Measurements from ENCODE around the gene CNTN4.

CNTN4 gene

DNA sequence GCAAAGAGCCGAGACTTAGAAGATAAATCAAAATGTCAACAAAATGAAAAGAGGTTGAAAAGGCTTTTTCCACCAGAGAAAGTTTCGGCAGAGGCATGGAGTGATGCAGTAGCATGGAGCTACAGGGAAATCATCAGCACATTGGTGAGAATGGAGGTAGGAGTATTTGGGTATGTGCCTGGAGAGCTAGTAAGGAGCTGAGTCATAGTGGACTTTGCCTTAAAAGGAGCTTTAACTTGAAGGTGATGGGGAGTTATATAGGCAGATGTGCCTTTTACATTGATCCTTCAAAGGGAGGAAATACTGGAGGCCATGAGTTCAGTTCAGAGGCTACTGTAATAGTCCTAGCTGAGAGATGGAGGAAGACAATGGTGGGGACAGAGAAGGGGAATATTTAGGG, 967.2 kb downstream of the CNTN4 start:
- no peak for DNase-seq (ENCODE audit: low read depth)

DNA sequence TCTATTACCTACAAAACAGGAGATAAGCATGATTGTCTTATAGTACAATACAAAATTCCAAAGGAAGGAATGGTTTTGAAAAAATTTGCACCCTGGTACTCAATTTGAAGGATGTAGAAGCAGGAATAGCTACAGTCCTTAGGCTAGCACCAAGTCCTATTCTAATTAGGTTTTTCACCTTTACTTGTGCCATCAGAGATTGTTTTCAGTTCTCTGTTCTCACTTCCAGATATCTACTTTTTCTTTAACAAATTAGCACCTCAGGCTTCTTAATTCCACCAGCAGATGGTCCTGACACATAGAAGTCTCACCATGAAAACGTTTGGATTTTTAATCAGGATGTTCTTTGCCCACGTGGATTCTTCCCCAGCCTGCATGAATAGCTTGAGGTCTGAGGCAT, 967.7 kb downstream of the CNTN4 start:
- DNase-seq (ENCODE audit: low read depth) = no peak

DNA sequence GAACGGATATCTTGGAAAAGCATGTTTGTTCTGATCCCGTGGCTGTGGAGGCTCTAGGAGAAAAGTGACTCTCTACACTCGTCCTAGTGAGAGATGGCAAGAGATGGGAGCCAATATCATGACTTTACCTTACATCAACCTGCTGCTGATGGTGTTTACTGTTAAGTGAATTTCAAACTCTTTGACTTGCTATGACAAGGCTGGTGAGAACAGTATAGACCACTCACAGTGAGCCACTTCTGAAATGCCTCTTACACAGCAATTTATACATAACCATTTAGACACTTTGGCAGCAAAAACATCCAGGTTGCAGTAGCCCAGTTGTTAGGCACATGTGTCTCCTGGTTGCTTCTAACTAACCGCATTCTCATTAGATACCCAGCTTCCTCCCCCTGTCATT, 968.2 kb downstream of the CNTN4 start:
- no peak for DNase-seq (ENCODE audit: low read depth)

DNA sequence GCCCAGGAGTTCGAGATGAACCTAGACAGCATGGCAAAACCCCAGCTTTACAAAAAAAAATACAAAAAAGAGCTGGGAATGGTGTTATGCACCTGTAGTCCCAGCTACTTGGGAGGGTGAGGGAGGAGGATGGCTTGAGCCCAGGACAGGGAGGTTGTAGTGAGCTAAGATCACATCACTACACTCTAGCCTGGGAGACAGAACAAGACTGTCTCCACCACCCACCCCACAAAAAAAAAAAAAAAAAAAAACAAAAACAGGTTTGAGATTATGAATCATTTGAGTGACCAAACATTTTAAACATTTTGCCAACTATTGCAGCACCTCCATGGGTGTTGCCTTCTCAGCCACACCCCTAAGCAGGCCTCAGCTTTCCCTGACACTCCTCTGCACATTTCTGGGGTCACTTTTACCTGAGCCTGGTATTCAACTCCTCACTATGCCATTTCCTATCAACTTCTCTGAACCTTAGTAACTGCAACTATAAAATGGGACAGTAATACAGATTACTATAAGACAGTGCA, 969.8 kb downstream of the CNTN4 start:
- no peak for DNase-seq (ENCODE audit: low read depth)

DNA sequence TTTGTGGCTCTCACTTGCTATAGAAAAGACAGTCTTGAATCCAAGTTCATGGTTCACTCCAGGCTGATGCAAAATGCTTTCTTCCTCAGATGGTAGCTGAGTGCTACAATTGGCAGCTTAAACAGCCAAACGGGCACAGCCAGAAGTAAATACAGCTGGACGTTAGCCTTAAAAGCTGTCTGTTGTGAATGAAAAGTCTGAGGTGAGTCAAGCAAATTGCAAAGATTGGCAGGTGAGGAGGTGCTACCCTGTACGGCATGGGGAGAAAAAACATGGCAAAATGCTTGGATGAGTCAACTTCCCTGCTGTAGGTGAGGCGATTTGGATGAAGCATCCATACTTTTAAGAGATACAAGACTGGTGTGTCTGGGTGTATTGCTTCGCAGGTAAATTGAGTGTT, 971.1 kb downstream of the CNTN4 start:
- DNase-seq (ENCODE audit: low read depth) = no peak

DNA sequence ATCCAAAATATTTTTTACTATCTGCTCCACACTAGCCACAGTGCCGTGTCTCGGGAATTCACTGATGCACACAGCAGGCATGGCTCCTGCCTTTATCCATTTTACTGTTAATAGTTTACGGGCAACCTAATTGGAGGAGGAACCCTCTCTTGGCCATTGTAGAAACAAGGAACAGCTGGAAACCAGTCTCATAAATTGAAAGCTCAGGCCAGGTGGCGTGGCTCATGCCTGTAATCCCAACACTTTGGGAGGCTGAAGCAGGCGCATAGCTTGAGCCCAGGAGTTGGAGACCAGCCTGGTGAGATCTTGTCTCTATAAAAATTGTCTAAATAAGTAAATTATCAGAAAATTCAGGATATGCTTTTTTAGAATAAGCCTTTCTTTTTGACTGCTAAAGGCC, 972.5 kb downstream of the CNTN4 start:
- no peak for DNase-seq (ENCODE audit: low read depth)

DNA sequence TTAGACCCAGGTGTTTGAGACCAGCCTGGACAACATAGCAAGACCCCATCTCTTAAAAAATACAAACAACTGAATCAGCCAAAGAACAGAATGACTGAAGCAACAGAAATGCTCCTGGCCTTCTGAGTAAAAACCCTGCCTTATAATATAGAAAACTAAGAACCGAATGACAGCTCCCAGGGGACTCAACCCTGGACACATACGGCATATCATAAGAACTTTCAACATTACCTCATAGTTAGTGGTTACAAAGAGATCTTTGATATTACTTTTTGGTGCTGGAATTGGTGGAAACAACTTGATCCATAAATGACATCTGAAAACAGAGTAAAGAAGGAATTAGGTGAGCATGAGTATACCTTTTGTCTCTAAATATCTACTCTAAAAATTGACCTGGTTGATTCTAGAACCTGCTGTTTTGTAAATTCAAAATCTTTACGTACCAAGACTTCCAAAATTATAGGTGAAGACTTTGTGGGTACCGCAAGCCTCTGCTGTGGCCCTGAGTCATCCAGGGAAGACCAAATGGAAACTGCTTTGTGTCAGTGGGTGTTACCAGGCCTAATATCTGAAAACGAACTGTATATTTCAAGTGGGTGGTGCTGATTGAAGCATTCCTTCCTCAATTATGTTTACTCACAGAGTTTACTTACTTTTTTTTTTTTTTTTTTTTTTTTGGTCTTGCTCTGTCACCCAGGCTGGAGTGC, 976.0 kb downstream of the CNTN4 start:
- DNase-seq (ENCODE audit: low read depth) = no peak

DNA sequence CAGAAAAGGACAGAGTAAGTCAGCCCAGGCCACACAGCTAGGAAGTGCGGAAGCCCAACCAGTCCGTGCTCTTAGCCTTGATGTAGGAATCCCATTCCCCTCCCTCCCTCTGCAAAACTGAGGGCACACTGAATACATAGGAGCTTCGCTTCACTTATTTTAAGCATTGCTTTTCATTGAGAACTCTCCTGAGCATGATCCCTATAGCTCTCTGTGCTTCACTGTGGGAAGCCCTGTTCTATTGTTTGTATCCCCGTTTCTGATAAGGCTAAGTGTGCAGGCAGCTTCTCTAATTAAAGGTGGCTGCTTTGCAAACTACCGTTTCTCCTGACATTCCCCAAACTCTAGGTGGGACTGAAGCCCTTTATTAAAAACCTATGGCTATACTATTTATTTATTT, 981.6 kb downstream of the CNTN4 start:
- DNase-seq (ENCODE audit: low read depth) = no peak

DNA sequence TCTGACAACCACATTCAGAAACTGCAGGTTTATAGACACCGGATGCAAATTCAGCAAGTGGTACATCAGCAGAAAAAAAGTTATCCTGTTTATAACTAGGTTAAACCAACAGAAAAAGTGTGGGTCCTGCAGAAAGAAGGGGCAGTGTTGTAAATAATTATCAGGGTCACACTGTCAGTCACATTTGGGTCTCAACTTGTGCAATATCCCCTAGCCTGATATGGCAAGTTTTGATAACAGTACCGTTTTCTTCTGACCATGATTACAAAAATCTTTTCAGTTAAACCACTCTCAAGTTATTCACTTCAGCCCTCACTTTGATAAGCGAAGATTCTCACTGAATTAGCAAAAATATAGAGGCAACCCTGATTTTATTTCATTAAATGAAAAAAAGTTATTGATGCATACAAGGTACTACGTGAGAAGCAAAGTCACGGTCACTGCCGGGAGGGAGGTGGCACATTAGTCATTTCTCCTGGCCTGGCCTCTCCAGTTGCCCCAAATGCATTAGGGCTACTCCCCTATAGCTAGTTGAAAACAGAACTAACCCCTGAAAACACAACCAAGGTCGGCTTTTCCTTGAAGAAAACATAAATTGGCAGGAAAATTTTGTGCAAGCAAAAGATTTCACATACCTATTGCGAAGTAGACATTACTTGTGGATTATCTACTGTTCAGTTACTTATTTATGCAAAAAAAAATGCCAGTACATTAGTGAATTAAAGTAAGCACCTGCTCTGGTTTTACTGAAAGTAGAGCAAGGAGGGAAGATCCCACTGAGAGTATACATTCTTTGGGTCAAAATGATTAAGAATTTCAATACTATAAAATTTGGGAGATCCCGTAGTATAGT, 982.9 kb downstream of the CNTN4 start:
- DNase-seq (ENCODE audit: low read depth) = no peak

DNA sequence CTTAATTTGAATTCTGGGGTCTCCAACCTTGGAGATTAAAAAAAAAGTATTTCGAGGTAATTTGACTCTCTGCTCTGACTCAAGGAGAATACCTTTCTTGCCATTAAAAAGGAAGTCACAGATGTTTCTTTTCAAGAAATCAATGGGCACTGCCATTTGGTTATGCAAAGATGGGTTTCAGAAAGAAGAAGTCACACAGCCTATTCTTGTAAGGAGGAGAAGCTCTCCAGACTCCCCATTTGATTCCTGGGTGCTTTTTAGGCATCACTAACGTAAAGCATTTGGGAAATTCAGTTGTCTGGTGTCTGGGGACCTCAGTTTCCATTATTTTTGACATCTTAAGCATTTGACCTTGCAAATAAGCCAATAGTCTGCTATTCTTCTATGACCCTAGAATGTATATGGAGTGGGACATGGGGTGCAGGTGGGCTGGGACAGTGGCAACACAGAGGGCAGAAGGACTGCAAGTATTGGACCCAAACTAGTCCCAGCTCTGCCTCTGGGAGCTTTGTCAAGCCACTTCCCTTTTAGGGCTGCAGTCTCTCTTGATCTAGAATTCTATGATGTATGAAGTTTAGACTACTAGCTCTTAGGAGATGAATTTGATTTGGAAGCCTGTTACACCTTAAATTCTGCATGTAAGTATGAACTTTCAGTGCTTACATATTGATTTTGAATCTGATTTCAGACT, 983.7 kb downstream of the CNTN4 start:
- DNase-seq (ENCODE audit: low read depth) = no peak

DNA sequence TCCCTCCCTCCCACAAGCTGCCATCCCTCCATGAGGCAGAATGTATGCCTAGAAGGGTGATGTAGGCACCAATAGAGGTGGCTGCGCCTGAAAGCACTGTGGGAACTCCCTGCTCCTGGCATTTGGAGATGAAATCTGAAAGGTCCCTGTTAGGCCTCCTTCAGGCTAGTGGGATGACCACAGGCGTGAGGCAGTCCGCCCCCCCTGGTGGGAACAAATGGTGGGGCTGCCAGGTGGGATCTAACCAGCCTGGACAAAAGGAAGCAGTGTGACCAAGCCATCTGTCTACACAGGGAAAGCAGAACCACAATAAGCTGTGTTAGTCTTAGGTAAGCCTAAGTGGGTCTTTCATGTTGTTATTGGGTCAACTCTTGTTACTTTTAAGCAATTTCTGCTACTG, 986.2 kb downstream of the CNTN4 start:
- no peak for DNase-seq (ENCODE audit: low read depth)

DNA sequence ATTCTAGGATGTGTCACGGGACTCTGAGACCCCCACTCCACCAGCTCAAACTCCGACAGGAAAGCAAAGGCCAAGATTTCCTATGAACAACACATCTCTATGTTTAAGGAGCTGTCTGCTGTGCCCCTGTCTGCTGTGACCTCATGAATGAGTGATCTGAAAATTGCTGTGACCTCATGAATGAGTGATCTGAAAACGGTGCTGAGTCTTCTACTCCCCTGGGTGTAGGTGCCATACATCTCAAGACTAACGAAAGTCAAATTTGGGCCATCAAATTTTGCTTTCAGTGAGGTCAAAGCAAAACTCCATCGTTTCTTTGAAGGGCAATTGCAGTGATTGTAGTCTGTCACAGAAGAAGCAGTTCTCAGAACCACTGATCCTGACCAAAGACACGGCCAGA, 987.1 kb downstream of the CNTN4 start:
- DNase-seq (ENCODE audit: low read depth) = no peak

DNA sequence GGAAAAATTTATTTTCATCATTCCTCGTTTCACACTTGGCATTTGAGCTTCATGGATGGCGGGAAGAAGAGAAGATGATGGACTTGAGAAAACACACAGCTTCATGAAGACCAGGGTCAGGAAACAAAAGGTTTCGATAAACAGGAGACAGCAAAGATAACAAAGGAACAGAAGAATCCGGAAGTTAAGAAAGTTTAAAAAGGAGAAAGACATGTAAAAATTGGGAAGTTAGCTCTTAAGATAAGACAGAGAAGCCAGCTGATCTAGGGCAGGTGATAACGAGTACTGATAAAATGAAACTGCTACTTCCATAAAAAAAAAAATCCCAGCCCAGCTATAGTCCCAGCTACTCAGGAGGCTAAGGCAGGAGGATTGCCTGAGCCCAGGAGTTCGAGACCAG, 987.6 kb downstream of the CNTN4 start:
- DNase-seq (ENCODE audit: low read depth) = no peak

DNA sequence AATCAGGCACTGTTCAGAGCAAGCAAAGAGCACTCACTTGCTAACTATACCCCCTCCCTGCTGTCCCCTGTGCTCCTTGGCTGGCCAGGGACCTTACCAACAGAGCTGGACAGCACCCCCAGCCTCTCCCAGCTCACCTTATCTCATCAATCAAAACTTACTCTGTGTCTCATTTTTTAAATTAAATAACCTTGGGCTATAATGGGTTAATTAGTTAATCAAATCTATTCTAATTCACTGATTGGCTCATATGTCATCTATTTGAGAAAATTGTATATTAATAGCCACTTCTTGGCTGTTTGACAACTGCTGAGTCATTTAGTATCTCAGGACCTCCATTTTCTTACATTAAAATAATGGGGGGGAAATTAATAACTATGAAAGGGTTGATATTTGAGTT, 988.6 kb downstream of the CNTN4 start:
- DNase-seq (ENCODE audit: low read depth) = no peak

DNA sequence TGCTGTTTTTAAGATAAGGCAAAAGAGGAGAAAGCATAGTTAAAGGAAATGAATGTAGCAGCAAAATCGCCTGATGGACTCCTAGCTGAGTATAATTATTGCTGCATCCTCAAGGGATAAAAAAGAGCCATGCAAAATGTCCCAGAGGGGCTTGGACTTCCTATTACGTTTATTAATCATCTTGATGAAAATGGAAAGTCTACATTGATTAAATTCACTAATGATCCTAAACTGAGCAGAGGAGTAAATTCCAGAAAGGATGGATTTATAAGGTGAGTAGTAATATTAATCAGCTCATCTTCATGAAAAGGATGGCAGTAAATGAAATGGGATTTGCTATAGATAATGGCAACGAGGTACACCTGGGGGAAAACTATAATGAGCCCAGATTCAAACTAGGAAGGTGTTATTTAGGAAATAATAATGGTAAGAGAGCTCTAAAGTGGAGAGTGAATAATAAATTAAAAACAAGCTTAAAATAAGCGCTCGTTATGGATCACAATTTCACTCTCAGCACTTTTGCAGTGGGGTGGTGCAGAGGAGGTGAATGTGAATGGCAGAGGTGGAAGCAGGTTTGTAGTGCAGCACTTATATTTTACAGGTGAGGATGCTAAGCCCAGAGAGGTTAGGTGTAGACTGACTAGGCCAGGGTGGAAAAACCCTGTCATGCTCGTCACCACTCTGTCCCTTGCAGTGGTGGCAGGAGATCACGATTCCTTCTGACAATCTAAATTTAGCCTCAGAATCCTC, 989.2 kb downstream of the CNTN4 start:
- no peak for DNase-seq (ENCODE audit: low read depth)

DNA sequence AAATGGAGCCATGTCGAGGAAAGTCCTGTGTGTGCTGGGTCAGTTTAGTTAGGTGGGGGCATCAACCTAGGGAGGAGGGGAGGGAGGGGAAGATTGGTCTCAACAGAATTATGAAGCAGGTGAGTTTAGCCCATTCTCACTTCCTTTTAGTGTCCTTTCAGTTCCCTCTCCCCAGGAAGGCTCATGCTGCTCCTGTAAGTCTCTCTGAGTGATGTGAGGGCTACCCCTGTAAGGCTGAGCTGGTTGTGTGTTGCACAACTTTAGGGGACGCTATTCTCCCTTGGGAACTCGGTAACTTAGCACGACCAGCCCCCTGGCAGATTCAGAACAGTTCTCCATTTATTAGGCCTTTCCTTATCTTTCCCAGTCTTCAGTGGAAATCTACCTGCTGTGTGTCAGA, 990.4 kb downstream of the CNTN4 start:
- no peak for DNase-seq (ENCODE audit: low read depth)

DNA sequence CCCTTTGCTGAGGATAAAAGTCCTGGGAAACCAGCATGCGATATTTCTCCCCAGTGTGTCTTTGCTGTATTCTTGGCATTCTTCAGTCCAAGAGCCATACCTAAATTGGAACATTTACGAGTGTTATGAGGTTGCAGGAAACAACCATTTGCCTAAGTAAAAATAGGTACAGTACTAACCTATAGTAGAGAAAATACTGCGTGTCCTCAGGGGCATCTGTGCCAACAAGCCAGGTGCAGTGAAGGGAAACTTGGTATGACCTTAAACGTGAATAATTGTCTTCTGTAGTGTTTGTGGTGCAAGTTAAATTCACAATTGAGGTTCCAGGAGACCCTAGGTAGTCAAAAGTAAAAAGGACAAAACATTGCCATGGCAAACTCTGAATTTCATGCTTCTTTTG, 999.3 kb downstream of the CNTN4 start:
- DNase-seq (ENCODE audit: low read depth) = no peak

DNA sequence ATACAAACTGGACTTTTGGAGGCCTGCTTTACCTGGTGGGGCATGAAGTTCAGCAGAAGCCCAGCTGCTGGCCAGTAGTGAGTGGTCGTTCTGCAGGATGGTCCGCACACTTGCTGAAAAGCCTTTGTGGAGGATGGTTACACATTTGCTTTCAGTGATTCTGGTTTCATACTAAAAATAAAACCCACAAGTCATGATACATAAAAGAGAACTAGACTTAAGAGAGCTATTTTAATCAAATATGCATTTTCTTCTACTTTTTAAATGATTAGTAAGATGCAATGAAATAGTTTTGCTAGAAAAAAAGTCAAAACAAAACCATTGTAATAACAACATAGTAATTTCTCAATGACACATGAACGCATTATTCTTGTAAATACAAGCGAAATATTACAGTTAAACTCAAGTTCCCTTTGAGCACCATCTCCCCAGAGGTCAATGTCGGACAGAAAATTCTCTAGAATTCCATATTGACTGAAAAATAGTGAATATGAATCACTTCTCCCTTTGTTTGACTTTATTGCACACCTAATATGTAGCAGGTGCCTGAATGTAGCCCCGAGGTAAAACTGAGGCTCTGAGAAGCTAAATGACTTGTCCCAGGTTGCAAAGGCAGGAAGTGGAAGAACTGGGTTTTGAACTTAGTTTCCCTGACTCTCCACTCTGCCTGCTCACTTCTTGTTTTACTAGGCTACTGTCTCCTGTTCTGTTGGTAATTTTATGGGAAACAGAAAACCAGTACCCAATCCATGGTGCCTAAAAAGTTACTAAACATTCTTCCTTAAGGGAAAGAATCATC, 1003.2 kb downstream of the CNTN4 start:
- DNase-seq (ENCODE audit: low read depth) = no peak

DNA sequence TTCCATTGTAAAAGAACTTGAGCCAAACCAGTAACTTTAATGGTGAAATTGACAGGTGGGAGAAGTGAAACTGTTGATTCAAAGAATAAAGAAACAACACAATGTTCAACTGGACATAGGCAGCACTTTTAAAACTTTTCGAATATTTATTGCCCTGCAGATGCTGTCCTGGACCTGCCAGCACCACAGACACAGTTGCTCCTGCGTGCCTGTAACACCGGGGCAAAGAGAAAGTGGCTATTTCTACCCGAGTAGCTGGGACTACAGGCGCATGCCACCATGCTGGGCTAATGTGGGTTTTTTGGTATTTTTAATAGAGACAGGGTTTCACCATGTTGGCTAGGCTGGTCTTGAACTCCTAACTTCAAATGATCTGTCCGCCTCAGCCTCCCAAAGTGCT, 1004.1 kb downstream of the CNTN4 start:
- no peak for DNase-seq (ENCODE audit: low read depth)

DNA sequence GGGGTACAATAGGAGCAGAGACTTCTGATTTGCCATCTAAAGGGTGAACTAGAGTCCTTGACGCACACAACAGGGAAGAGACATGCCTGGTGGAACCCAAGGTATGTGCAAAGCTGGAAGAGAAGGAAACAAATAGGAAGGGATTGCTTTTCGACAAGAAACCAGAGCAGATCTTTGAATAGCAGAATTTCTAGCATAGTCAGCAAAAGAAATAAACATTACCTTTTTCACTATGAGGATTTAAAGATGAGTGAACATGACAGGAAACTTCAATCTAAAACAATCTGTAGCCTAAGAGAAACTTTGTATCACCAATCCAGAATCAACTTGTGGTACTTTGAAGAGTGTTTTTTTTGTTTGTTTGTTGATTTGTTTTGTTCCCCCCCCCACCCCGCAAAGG, 1006.6 kb downstream of the CNTN4 start:
- no peak for DNase-seq (ENCODE audit: low read depth)

DNA sequence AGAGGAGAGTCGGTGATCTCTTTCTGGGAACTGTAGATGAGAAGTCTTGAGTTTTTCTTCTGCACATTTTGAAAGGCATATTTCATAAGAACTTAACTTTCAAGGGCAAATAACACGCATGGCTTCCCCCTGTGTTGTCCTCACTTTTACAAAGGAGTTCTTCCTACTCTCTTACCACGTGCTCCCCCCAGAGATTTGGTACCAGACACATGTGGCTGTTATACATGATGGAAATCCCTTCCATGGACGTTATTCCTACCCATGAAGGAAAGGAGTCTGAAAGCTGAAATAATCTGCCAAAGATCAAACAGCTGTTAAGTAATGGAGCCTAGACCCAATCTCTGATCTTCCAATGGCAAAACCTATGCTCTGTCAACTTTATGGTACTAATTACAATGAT, 1007.1 kb downstream of the CNTN4 start:
- no peak for DNase-seq (ENCODE audit: low read depth)
